Measurements from ENCODE around the gene SND1.

The SND1 gene

DNA sequence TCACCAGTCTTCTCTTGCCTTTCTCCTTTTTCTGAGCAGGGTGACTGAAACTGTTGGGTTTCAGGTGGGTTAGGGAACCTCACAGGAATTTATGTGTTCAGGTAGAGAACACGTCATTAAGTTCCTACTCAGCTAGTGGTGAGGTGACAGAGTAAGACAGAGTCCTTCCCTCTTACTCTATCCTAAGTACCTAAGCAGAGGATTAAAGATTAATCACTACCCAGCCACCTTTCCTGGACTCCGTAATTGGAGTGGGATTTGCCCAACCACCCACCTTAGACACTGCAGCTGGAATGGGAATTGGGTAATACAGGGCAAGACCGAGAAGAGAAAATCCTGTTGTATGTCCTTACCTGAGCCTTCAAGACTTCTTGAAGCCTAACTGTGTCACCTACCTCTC is 221.2 kb downstream of the SND1 start:
- DNase-seq (ENCODE audit: low read depth), result no peak

DNA sequence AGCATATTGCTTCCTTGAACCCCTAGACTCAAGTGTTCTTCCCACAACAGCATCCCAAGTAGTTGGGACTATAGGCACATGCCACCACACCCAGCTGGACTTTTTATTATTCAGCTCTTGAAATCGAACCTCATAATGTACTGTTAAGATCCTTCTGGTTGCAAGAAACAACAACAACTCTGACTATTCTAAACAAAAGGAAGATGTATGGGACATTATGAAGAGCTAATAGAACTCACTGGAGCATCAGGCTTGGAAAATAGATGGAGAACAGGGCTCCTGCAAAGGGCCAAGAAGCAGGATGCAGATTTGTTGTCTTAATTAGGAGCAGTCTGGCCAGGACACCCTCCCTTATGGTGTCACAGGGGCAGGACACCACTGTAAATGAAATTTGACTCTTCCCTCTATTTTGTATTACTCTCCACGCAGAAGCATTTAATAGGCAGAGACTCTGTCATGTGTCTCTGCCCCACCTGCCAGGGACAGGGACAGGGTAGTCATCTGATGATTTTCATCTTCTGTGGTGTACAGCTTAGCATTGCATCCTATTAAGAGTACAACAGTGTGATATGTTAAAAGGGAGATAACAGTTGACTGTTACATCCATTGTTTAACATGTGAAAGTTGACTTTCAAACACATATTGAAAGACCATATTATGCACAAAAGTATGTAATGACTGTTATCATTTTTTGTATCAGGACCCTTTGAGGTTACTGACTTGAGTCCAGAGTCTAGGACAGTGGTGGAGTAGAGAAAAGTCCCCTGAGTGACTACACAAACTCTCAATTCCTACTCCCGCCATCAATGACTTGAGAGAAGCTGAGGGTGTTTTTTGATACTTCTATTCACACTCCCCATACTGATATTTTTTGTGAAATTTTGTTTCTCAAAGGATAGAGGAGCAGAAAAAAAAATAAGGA is 222.0 kb downstream of the SND1 start:
- DNase-seq (ENCODE audit: low read depth), result no peak

DNA sequence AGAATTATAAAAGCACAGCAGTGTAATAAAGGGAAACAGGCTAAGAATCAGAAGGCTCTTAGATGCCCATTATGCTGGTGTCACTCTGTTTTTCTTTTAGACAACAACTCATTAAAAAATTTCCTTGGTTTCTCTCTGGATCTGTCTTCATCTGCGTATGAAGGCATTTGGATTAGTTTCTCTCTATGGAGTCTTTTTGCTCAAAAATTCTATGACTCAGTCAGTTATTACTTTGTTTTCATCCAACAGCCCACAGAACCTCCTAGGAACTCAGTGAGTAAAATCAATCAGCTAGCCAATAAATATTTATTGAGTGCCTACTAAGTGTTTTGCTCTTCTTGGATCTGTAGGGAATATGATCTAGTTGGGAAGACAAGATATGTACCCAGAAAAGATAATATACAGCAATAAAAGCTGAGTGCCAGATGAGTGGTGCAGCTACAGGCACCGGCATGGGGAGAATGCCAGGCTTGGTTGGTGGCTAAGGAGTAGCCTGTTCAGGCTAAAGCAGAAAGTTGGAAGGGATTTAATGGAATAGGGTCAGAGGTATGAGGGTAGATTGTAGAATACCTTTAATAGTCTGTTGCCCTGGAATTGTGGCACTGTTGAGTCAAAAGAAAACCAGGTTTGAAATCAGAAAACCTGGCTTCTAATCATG is 223.1 kb downstream of the SND1 start:
- DNase-seq (ENCODE audit: low read depth), result no peak

DNA sequence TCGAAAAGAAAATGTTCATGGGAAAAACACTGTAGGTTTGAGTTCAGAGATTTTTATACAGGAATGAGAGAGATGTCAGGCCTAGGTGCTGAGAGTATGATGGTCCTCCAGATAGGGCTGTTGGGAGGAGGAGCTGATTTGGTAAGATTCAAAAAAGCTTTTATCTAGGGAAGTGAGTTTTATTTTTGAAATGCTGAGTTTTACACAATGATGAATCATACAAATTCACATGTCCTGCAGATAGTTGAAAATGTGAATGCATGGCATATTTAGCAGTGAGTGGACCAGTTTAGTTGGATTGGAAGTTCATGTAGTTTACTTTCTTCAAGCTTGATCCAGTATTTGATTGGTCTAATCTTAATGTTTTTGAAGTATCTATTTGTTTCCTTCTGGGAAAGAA is 224.4 kb downstream of the SND1 start:
- DNase-seq (ENCODE audit: low read depth), result no peak

DNA sequence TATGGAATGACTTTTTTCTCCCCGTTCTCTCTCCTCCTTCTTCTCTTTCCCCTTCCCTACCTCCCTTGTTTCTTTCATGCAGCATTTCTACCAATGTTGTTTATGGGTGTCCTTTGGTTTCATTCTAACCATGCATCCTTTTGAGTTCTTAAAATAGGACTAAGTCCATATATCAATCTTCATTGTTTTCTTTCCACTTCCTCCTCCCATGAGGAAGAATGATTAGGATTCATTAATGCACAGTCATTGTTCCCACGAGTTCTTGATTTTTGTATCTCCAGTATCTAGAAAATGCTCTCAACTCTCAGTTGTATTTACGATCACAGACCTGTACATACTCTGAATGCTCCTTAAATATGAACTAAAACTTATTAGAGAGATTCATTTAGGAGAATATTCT is 226.0 kb downstream of the SND1 start:
- no peak for DNase-seq (ENCODE audit: low read depth)

DNA sequence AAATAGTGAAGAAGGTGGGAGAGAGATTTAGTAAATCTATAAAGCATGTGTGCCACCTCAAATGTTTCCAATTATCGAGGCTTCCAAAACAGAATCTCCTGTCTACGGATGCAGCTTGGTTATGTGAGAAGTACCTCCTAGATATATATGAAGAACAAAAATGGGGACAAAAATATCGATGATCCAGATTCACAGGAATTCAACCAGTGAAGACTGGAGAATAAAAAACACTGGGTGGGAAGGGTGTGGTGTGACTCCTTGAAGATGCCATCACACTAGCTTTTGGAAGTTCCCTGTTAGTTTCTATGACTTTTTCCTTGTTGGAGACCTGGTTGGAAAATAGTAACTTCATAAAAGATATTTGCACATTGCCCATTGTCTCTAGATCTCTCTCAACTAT is 226.8 kb downstream of the SND1 start:
- no peak for DNase-seq (ENCODE audit: low read depth)

DNA sequence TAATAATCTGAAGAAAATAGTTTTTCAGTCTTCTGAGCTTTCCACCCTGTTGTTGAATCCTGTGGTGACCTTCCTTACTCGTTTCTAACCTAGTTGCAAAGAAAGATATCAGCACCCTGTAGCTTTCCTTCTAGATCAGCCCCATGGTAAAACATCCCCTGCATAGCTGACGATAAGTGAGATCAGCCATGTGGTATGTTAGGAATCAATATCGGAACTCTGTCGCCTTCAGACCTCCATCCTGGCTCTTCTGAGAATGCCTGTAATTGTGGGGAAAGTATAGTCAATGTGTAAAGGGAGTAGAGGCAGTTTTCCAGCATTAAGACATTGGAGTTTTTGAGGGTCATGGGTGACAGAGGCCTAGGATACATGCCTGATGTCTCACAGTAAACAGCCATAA is 227.4 kb downstream of the SND1 start:
- DNase-seq (ENCODE audit: low read depth), result no peak

DNA sequence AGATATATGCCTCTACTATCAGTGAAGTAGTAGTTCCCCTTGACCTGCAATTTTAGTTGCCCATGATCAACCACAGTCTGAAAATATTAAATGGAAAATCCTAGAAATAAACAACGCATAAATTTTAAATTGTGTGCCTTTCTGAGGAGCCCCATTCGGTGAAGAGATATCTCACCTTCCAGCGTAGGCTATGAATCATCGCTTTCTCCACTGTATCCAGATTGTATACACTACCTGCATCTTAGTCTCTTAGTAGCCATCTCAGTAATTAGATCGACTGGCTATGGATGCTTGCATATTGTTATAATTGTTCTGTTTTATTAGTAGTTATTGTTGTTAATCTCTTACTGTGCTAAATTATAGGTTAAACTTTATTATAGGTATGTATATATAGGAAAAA is 227.9 kb downstream of the SND1 start:
- DNase-seq (ENCODE audit: low read depth), result no peak

DNA sequence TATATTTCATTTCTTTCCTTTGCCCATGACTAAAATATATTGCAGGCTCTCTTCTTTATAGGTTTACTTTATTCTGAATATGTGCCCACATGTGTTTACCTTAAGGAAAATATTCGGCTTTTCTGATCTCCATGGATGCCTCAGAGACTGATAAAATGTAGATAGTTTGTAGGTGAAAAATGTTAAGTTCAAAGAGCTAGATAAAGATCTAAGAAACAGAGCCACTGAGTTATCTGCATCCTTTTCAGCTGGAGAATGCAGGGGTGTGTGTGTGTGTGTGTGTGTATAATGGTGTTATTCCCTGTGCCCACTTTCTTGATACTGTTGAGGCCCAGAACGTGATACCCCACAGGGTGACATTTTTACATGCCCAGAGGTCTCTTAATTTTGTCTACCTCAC is 228.5 kb downstream of the SND1 start:
- DNase-seq (ENCODE audit: low read depth), result no peak

DNA sequence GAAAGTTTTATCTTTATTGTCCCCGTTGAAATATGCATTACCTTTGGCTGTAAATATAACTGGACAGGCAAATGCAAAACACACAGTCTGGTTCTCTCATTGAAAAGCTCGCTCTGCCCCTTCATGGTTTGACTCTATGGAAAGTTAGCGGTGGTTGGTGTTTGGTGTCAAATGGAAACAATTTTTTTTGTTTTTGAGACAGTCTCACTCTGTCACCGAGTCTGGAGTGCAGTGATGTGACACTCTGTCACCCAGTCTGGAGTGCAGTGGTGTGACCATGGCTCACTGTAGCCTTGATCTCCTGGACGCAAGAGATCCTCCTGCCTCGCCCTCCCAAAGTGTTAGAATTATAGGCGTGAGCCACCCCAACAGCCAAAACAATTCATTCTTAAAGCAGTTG is 229.6 kb downstream of the SND1 start:
- no peak for DNase-seq (ENCODE audit: low read depth)

DNA sequence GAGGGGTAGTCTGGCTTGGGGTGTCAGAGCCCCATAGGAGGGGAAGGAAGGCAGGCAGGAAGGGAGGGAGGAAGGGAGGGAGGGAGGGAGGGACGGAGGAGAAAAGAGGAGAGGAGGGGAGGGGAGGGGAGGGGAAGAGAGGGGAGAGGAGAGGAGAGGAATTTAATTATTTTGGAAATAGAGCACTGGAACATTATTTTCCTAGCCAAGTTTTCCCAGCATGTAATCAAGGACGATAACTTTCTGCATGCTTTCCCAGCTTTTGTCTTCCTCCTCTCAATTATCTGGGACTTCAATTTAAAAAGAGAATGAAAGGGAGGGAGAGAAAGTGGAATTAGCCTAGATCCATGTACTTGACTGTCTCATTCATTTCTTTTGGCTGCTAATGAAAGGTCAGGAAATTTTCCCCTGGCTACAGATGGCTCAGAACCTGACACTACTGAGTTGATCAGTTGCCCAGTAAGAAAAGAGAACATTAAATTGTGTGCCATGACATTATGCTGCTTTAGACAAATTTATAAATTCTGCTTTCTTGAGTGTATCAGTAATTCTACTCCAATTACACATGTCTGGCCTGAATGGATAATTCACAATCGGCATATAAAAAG is 230.4 kb downstream of the SND1 start:
- no peak for DNase-seq (ENCODE audit: low read depth)

DNA sequence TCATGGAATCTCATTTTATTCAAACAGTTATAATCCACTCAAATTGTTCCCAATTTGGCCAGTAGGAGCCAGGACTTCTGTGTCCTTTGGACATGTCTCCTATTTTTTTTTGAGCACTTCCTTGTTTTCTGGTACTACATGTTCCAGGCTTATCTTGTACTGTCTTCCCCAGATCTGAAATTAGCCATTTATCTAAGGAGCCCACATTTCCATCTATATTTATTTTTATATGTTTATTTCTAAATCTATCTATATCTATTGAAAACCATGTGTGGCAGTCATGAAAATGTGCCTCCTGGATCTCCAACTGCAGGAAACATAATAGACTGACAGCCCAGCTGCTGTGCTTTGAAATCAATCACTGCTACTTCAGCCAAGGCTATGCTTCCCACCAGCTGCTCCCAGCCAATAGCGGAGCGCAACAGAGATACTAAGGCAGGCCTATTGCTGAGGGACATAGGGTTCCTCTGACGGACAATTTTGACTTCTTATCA is 232.1 kb downstream of the SND1 start:
- DNase-seq (ENCODE audit: low read depth), result no peak

DNA sequence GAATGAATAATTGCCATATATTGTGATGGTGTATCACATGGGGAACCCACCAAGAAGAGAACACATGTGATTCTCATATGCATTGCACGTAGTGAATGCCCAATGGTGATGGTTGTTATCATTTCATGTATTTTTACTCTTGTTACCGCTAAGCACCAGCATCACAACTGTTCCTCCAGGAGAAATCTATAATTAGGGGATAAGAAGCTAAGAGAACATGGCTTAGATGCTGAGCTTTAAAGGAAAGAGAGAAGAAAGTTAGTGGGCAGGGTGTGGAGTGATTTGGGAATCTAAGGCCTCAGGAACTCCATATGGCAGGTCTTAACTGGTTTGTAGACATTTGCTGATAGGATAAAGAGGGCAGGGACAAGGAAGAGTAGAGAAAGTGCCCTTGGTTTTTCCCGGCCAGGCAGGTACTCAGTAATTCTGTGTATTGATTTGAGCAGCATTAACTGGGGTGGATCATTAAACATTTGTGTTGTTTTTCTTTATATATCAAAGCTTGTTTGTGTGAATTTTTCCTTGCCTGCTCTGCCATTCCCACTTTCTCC is 233.3 kb downstream of the SND1 start:
- DNase-seq (ENCODE audit: low read depth), result no peak

DNA sequence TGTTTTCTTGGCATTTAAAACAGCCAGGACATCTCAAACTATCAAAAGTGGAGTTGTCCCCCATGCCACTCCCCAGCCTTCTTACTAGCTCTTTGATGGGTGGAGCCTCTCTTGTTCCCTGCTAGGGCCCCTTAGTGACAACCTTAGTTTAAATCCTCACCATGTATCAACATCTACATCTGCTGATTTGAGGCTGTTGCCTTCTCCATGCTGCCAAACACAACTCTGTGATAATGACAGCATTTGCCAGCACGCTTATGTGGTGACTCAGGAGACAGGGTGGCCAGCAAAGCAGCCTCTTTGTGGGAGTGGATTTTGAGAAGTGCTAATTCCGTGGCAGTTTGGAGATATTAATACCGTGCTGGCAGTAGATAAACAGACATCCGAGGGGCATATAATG is 233.8 kb downstream of the SND1 start:
- no peak for DNase-seq (ENCODE audit: low read depth)

DNA sequence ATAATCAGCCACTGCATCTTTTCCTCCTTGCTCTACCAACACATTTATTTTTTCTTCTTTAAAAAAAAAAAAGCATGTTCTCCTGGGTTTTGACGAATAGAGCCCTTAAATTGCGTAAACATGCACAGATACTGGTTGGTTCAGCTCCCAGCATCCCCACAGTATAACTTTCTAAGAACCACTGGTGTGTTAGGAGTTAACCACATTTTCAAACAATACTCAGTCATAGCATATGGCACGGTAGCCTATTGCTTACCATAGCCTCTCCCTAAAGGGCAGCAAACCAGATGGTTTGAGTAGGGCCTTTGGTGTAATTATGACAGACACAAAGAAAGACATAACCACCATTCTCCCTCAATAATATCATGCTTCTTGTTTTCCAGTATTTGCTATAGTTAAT is 234.3 kb downstream of the SND1 start:
- DNase-seq (ENCODE audit: low read depth), result no peak

DNA sequence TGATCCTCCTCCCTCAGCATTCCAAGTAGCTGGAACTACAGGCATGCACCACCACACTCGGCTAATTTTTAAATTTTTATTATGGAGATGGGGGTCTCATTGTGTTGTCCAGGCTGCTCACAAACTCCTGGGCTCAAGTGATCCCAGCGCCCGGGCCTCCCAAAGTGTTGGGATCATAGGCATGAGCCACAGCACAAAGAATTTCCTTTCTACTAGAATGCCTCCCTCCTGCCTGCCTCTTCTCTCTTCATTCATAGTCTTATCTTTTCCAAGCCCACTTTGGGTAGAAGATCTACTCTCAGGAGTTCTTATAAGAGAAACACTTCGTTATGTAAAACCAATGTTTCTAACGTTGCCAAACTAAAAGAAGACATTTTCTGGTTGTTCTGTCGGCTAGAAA is 235.1 kb downstream of the SND1 start:
- DNase-seq (ENCODE audit: low read depth), result no peak

DNA sequence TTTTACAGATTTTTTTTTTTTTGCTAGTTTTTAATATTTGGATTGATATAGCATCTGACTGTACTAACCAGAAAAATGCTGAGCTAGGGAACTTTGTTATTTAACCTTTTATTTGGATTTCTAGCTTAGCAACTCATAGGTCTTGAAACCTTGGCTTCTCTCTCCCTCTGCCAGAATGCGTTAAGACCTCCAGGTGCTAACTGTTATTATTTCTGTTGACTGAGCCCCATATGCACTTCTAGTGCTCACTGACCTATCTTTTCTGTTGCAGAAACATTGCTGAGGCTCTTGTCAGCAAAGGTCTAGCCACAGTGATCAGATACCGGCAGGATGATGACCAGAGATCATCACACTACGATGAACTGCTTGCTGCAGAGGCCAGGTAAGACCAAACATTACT is 235.6 kb downstream of the SND1 start:
- no peak for DNase-seq (ENCODE audit: low read depth)

DNA sequence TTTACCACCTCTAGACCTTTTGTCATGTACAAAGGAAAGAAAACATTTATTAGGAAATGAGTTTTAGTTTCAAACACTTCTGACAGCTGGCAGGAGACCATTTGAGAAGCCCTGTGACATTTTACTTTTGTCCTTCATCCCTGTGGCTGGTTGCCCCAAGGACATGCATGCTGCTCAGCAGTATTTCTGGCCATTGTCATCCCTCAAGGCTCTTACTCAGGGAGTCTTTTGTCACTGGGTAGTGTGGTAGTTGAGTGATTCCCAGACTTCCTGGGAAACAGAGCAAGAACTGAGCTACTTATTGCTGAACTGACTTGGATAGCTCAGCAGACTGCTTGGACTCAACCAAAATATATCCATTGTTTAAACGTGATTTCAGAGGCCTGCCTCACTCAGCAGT is 236.4 kb downstream of the SND1 start:
- DNase-seq (ENCODE audit: low read depth), result no peak

DNA sequence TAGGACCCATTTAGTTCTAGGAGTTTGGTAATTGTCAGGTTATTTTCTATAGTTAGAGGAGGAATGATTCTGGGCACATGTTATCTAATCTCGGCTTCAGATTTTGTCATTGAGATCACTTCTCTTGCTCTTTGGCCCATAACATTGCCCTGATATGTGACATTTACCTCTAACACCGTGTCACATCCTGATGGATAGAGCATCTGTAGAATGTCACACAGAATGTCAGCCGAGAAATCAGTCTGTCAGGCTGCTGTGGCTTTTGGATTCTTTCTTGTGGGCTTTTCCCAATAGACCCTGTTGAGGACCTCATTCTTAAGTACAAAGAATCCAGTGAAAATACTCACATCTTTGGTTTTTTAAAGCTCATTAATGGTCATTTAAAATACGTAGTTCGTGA is 236.8 kb downstream of the SND1 start:
- DNase-seq (ENCODE audit: low read depth), result no peak

DNA sequence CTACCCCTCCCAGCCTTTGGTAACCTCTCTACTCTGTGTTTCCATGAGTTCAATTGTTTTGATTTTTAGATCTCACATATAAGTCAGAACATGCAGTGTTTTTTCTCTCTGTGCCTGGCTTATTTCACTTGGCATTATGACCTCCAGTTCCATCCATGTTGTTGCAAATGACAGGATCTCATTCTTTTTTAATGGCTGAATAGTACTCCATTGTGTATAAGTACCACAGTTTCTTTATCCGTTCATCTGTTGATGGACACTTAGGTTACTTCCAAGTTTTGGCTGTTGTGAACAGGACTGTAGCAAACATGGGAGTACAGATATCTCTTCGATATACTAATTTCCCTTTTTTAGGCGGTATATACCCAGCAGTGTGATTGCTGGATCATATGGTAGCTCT is 237.7 kb downstream of the SND1 start:
- no peak for DNase-seq (ENCODE audit: low read depth)

DNA sequence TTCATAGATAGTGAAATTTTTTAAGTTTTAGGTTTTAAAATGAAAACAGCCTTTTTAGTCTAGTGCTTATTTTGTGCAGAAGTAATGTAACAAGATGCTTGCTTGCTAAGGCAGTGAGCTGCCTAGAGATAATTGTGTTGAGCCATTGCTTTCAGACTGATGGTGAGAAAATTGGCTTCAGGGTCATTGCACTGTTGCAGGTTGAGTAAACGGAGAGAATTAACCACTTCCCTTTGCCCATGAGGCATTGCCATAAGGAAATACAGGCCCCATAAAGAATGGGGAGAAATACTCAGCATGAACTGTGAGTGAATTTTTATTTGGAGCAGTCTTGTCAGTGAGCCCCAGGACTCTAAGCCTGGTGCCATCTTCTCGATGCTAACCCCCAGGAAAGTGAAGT is 238.7 kb downstream of the SND1 start:
- DNase-seq (ENCODE audit: low read depth), result no peak

DNA sequence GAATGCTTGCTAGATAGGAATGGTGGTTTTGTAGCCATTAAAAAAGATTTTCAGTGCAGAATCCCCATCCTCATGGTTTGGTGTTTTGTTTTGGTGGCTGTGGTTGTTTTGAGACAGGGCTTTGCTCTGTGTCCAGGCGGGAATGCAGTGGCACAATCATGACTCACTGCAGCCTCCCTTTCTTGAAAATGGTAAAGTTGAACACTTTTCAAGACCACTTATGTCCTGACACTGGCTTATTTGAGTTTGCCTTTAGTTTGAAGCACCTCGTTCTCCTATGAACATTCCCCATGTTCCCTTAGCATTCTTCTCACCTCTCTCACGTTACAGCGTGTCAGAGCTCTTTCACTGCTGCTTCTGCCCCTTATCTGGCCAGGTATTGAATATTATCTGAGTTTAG is 239.2 kb downstream of the SND1 start:
- DNase-seq (ENCODE audit: low read depth), result no peak
